ENCODE data around the gene RHEBL1. TPM values are rescaled to one million over a fixed set of nuclear protein-coding genes. Genes with fewer than 3 reads are reported as not detected.
A peak's percentile ranks its signal among the peaks of the same experiment; 100 is the strongest.

The RHEBL1 gene
- total and polyA plus RNA-seq, 2 of the 4 experiments (the other 2 are of a cell fraction): 0.62 to 0.72 TPM

- Histone ChIP-seq H3K4ac (ENCODE audit: low read depth, low read length) (0 out of 2 replicates have a peak overlapping the region, but pooled peaks have one; percentile 4), H4K91ac (ENCODE audit: insufficient read depth, low read depth, low read length) (no peak overlapping the region), H3K36me3 (ENCODE audit: control insufficient read depth, insufficient read depth, low read length) (peaks cover 25% of the 10 kb centered on the region), H2AFZ (replicated peaks; ENCODE audit: low read length, poor library complexity) (no peak overlapping the region), H3K27me3 (ENCODE audit: control insufficient read depth, insufficient read depth, low read length) (no peaks in the 10 kb centered on the region), H3K23ac (ENCODE audit: low read depth, low read length) (peak overlapping the region; percentile 33), H3K79me1 (ENCODE audit: low read depth in 1 of 2, low read length in 2 of 2) (peaks cover 30 to 63% of the 10 kb centered on the region in 2 experiments), H3K9me3 (ENCODE audit: control insufficient read depth, insufficient read depth, low read length) (no peaks in the 10 kb centered on the region), H4K20me1 (ENCODE audit: insufficient read depth, low read length) (peaks cover 49% of the 10 kb centered on the region), H3K14ac (replicated peaks; ENCODE audit: low read depth, low read length) (no peak overlapping the region), H3K27ac (ENCODE audit: insufficient read depth, low read length) (peak overlapping the region; percentile 92), H3K4me1 (ENCODE audit: control insufficient read depth, insufficient read depth, low read length) (peaks cover 13% of the 10 kb centered on the region), H2BK120ac (ENCODE audit: low read depth, low read length) (no peak overlapping the region), H3K18ac (ENCODE audit: low read depth, low read length) (no peak overlapping the region), H2AK5ac (ENCODE audit: low read depth, low read length) (peak overlapping the region; percentile 41), H3K4me2 (ENCODE audit: low read depth, low read length) (peak overlapping the region; percentile 95), H2AK9ac (replicated peaks; ENCODE audit: low read depth, low read length, poor library complexity) (peak overlapping the region; percentile 92), H3K9ac (ENCODE audit: low read depth, low read length) (peak overlapping the region; percentile 93), H4K5ac (ENCODE audit: low read depth, low read length) (no peak overlapping the region), H3K9me1 (ENCODE audit: insufficient read depth, low read length) (peaks cover 36% of the 10 kb centered on the region), H4K8ac (ENCODE audit: low read depth in 2 of 2, low read length in 2 of 2) (no peak overlapping the region), H3K56ac (ENCODE audit: extremely low read depth, insufficient read depth, low read length) (no peak overlapping the region), H2BK5ac (ENCODE audit: low read depth, low read length, poor library complexity, severe bottlenecking) (peak overlapping the region; percentile 1), H3K4me3 (ENCODE audit: insufficient read depth, low read depth, low read length) (peak overlapping the region; percentile 85), H2BK20ac (ENCODE audit: low read depth, low read length) (no peak overlapping the region), H2BK15ac (ENCODE audit: low read depth, low read length) (no peak overlapping the region)
- no TSS peak for BruUV-seq (replicated peaks)
- 62% methylated on average over 3 of the region's 4 CpGs; no CpG with 5 or more reads in 1 of the 2 experiments for WGBS, 2 experiments (ENCODE audit: extremely low coverage in 2 of 2, insufficient read length in 1 of 2)
- in situ Hi-C loops (cut with MboI; ENCODE audit: low sequenced_read_pairs): no loop called here
- no peak for TF ChIP-seq RAD21 (IDR thresholded peaks at IDR 0.05; ENCODE audit: low read length)
- TF ChIP-seq CHD1 (IDR thresholded peaks at IDR 0.05; ENCODE audit: low read depth, low read length): no peak
- no peak for TF ChIP-seq BHLHE40 (IDR thresholded peaks at IDR 0.05; ENCODE audit: low read depth, low read length)
- TF ChIP-seq CEBPB (IDR thresholded peaks at IDR 0.05; ENCODE audit: low read depth, low read length): peak; percentile 91
- TF ChIP-seq RCOR1 (IDR thresholded peaks at IDR 0.05; ENCODE audit: insufficient replicate concordance, low read length): no peak
- TF ChIP-seq MXI1 (IDR thresholded peaks at IDR 0.05; ENCODE audit: borderline replicate concordance, low read depth, low read length): no peak
- TF ChIP-seq, protein P1, sequence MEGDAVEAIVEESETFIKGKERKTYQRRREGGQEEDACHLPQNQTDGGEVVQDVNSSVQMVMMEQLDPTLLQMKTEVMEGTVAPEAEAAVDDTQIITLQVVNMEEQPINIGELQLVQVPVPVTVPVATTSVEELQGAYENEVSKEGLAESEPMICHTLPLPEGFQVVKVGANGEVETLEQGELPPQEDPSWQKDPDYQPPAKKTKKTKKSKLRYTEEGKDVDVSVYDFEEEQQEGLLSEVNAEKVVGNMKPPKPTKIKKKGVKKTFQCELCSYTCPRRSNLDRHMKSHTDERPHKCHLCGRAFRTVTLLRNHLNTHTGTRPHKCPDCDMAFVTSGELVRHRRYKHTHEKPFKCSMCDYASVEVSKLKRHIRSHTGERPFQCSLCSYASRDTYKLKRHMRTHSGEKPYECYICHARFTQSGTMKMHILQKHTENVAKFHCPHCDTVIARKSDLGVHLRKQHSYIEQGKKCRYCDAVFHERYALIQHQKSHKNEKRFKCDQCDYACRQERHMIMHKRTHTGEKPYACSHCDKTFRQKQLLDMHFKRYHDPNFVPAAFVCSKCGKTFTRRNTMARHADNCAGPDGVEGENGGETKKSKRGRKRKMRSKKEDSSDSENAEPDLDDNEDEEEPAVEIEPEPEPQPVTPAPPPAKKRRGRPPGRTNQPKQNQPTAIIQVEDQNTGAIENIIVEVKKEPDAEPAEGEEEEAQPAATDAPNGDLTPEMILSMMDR (conservative IDR thresholded peaks at IDR 0.05; ENCODE audit: low read depth, low read length): no peak
- intact Hi-C loops (cut with micrococcal nuclease): no loop called here
- CTCF ChIA-PET: interaction anchor here (0.6 to 0.8 kb wide), 3 partner anchors 15 to 121 kb away, joined by 3 read pairs; partner anchors contain the start of gene DHH
- peak; percentile 20 for DNase-seq
- POLR2A ChIA-PET (ENCODE audit: unreplicated experiment): no interaction called here
- dilution Hi-C loops (cut with HindIII; ENCODE audit: low sequenced_read_pairs, unreplicated experiment): no loop called here
- ATAC-seq (ENCODE audit: low read depth): no peak
Measured at GRCh38 chr12:49108958-49109404, 39.2 kb upstream of the RHEBL1 start.

Data from IMR-90 (cell line).